Liver (tissue), 9 donors: ENCODE data around the gene ZBTB38. TPM values are rescaled to one million over a fixed set of nuclear protein-coding genes. Genes with fewer than 3 reads are reported as not detected.

Source experiments
- DNase-seq: peaks from one replicate; pipeline ENCODE4 v3.0.0-alpha.2; 2017; ENCODE audit warnings: low spot score
- H3K27ac ChIP-seq, 2 donors: one replicate each; pipeline ENCODE4 v1.7.0; 2013; ENCODE audit warnings: inconsistent platforms in 2 of 2, low read length in 2 of 2, control low read depth in 1 of 2, low read depth in 1 of 2, mild to moderate bottlenecking in 1 of 2
- H3K27me3 ChIP-seq, 4 donors: one replicate each; pipeline versions ENCODE4 v1.6.1 to v1.7.0; 2013; ENCODE audit warnings: low read length in 3 of 4, inconsistent platforms in 1 of 4, mild to moderate bottlenecking in 1 of 4, moderate library complexity in 1 of 4; ENCODE audit not compliant: control insufficient read depth in 4 of 4, insufficient read depth in 4 of 4
- H3K36me3 ChIP-seq, 4 donors: one replicate each; pipeline versions ENCODE4 v1.6.1 to v1.7.0; 2013; ENCODE audit warnings: low read length in 3 of 4, mild to moderate bottlenecking in 3 of 4, low read depth in 1 of 4, moderate library complexity in 1 of 4; ENCODE audit not compliant: control insufficient read depth in 4 of 4, insufficient read depth in 3 of 4
- H3K4me1 ChIP-seq, 4 donors: one replicate each; pipeline versions ENCODE4 v1.6.1 to v1.7.0; 2013; ENCODE audit warnings: low read length in 3 of 4, mild to moderate bottlenecking in 3 of 4, moderate library complexity in 1 of 4; ENCODE audit not compliant: control insufficient read depth in 4 of 4, insufficient read depth in 4 of 4
- H3K4me3 ChIP-seq, 3 donors: one replicate each; pipeline versions ENCODE4 v1.6.1 to v1.7.0; 2013; ENCODE audit warnings: low read length in 3 of 3, control low read depth in 1 of 3, low read depth in 1 of 3, mild to moderate bottlenecking in 1 of 3
- H3K9ac ChIP-seq, 2 donors: one replicate each; pipeline ENCODE4 v1.7.0; 2013; ENCODE audit warnings: low read length in 2 of 2, mild to moderate bottlenecking in 2 of 2, moderate library complexity in 2 of 2, control low read depth in 1 of 2, low read depth in 1 of 2
- H3K9me3 ChIP-seq, 4 donors: one replicate each; pipeline versions ENCODE4 v1.6.1 to v1.7.0; 2013; ENCODE audit warnings: low read length in 3 of 4; ENCODE audit not compliant: control insufficient read depth in 4 of 4
- EGR1 ChIP-seq, 2 donors: IDR thresholded peaks; 2 replicates each; pipeline ENCODE4 v1.6.1; 2016 to 2018; ENCODE audit warnings: antibody characterized with exemption in 2 of 2, low read depth in 2 of 2
- FOXA1 ChIP-seq: IDR thresholded peaks from 2 replicates; pipeline ENCODE4 v1.6.1; 2016; ENCODE audit warnings: antibody characterized with exemption
- FOXA2 ChIP-seq: IDR thresholded peaks from 2 replicates; pipeline ENCODE4 v1.6.1; 2016; ENCODE audit warnings: antibody characterized with exemption
- GABPA ChIP-seq, 2 donors: IDR thresholded peaks in 1 of 2; conservative IDR thresholded peaks in 1 of 2; 2 replicates each; pipeline ENCODE4 v1.6.1; 2016; ENCODE audit warnings: antibody characterized with exemption in 2 of 2, mild to moderate bottlenecking in 1 of 2, moderate library complexity in 1 of 2
- HNF4A ChIP-seq, 2 donors: conservative IDR thresholded peaks; 2 replicates each; pipeline ENCODE4 v1.6.1; 2016; ENCODE audit warnings: antibody characterized with exemption in 2 of 2, mild to moderate bottlenecking in 2 of 2
- HNF4G ChIP-seq: IDR thresholded peaks from 2 replicates; pipeline ENCODE4 v1.6.1; 2016; ENCODE audit warnings: antibody characterized with exemption
- JUND ChIP-seq, 2 donors: IDR thresholded peaks; 2 replicates each; pipeline ENCODE4 v1.6.1; 2016; ENCODE audit warnings: antibody characterized with exemption in 2 of 2
- NR2F2 ChIP-seq: IDR thresholded peaks from 2 replicates; pipeline ENCODE4 v1.6.1; 2016; ENCODE audit warnings: antibody characterized with exemption
- RAD21 ChIP-seq, 2 donors: IDR thresholded peaks; 2 replicates each; pipeline ENCODE4 v1.6.1; 2016; ENCODE audit warnings: antibody characterized with exemption in 2 of 2, mild to moderate bottlenecking in 2 of 2
- RXRA ChIP-seq, 2 donors: IDR thresholded peaks; 2 replicates each; pipeline ENCODE4 v1.6.1; 2017 to 2018; ENCODE audit warnings: antibody characterized with exemption in 2 of 2, mild to moderate bottlenecking in 1 of 2
- TAF1 ChIP-seq: conservative IDR thresholded peaks from 2 replicates; pipeline ENCODE4 v1.6.1; 2016; ENCODE audit warnings: antibody characterized with exemption, mild to moderate bottlenecking
- YY1 ChIP-seq: IDR thresholded peaks from 2 replicates; pipeline ENCODE4 v1.6.1; 2016; ENCODE audit warnings: antibody characterized with exemption, mild to moderate bottlenecking
- WGBS: extraction: QIAGEN DNeasy Blood & Tissue Kit; methylation state at CpG from one replicate; pipeline ENCODE4 v1.1.7; 2013; 5-methylcytosine and 5-hydroxymethylcytosine counted together
- polyA plus RNA-seq, 2 donors: library from polyadenylated mRNA; stranded (reverse) in 1 of 2; unstranded in 1 of 2; fragments of 200-250 nt in 1 of 2; fragments of >200 nt in 1 of 2; fragmentation: Nextera tagmentation in 1 of 2; extraction: Ambion mirVana in 1 of 2; gene quantifications; one replicate each; pipeline versions ENCODE4 v1.2.1 to v1.2.3, GENCODE V29; 2013 to 2015
- total RNA-seq, 2 donors: library from RNA; depleted of rRNA; stranded (reverse); fragments of >200 nt; gene quantifications; one replicate each; pipeline ENCODE4 v1.2.3, GENCODE V29; 2014
- TF ChIP-seq, protein P1 (sequence below): IDR thresholded peaks from 2 replicates; pipeline ENCODE4 v1.6.1; 2016; ENCODE audit warnings: antibody characterized with exemption
- TF ChIP-seq, protein P2 (sequence below): IDR thresholded peaks from 2 replicates; pipeline ENCODE4 v1.6.1; 2016; ENCODE audit warnings: antibody characterized with exemption
- TF ChIP-seq, protein P3 (sequence below): fragments of 150-350 bp; IDR thresholded peaks from 2 replicates; pipeline ENCODE4 v1.5.1; 2017; ENCODE audit warnings: improper control_type of control experiment, low read depth, low read length; ENCODE audit not compliant: missing input control
- TF ChIP-seq, protein P4 (sequence below): IDR thresholded peaks from 2 replicates; pipeline ENCODE4 v1.6.1; 2016; ENCODE audit warnings: antibody characterized with exemption, mild to moderate bottlenecking
- TF ChIP-seq, protein P5 (sequence below): IDR thresholded peaks from 2 replicates; pipeline ENCODE4 v1.6.1; 2016; ENCODE audit warnings: antibody characterized with exemption
- donor health status: healthy.
- donor health status: healthy.
- donor health status: healthy.
- donor health status: healthy.
- donor health status: healthy.

Gene ZBTB38
- total and polyA plus RNA-seq, 4 donors = 9.5 to 57.3 (median 19.5) TPM

DNA sequence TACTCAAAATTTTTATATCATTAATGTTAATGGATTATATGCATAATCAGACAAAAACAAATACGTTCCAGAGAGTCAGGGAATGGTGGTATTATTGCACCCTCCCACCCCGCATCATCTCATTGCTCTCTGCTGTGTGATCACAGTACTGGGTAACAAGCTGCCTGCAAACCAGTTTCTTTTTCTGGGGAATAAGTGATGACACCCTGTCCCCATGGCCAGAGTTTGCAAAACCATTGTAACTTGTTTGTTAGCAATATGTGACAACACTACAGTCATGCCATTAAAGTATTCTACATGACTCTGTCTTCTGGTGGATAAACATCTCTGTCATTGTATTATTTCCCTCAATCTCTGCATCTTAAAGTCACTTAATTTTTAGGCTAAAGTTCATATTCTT lies 39.5 kb downstream of the ZBTB38 start:
- Histone ChIP-seq H3K27me3 (no peaks in the 10 kb centered on the region), H3K9me3 (no peaks in the 10 kb centered on the region), H3K9ac (no peak overlapping the region), H3K4me3 (no peak overlapping the region), H3K4me1 (peaks cover 12 to 30% (median 21%) of the 10 kb centered on the region in 4 donors), H3K36me3 (peaks cover 0 to 13% (median 3%) of the 10 kb centered on the region in 4 donors), H3K27ac (peak overlapping the region; percentile 20 to 27)
- TF ChIP-seq, protein P1, sequence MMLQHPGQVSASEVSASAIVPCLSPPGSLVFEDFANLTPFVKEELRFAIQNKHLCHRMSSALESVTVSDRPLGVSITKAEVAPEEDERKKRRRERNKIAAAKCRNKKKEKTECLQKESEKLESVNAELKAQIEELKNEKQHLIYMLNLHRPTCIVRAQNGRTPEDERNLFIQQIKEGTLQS = no peak
- TF ChIP-seq, protein P2, sequence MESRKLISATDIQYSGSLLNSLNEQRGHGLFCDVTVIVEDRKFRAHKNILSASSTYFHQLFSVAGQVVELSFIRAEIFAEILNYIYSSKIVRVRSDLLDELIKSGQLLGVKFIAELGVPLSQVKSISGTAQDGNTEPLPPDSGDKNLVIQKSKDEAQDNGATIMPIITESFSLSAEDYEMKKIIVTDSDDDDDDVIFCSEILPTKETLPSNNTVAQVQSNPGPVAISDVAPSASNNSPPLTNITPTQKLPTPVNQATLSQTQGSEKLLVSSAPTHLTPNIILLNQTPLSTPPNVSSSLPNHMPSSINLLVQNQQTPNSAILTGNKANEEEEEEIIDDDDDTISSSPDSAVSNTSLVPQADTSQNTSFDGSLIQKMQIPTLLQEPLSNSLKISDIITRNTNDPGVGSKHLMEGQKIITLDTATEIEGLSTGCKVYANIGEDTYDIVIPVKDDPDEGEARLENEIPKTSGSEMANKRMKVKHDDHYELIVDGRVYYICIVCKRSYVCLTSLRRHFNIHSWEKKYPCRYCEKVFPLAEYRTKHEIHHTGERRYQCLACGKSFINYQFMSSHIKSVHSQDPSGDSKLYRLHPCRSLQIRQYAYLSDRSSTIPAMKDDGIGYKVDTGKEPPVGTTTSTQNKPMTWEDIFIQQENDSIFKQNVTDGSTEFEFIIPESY = no peak
- no peak for TF ChIP-seq RXRA (IDR thresholded peaks at IDR 0.05)
- no peak for TF ChIP-seq HNF4A (conservative IDR thresholded peaks at IDR 0.05)
- no peak for TF ChIP-seq GABPA (IDR thresholded peaks at IDR 0.05 in 1 of 2, conservative IDR thresholded peaks at IDR 0.05 in 1 of 2)
- DNase-seq = no peak
- 89% methylated on average over 2 of the region's 2 CpGs for WGBS

DNA sequence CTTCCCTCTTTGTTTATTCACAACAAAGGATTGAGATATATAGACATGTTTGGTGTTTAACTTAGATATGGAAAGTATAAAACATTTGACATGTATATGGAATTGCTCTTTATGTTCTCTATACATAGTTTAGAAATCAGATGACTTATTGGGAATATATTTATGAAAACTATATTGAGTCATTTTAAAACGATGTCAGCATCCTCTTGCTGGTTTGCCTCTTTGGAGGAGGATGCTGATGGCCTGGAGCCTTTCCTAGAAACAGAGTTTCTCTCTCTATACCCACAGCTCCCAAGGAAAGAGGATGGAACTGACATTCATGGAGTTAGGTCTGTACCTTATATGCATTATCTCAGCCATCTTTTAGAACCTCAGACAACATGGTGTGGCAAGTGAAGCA lies 40.3 kb downstream of the ZBTB38 start:
- H3K4me3 ChIP-seq = no peak overlapping the region
- TF ChIP-seq NR2F2 = no peak
- TF ChIP-seq, protein P2 = no peak
- TF ChIP-seq RAD21 (IDR thresholded peaks at IDR 0.05) = no peak
- no peak for TF ChIP-seq FOXA2
- no peak for TF ChIP-seq GABPA (IDR thresholded peaks at IDR 0.05 in 1 of 2, conservative IDR thresholded peaks at IDR 0.05 in 1 of 2)
- no peak for TF ChIP-seq HNF4A (conservative IDR thresholded peaks at IDR 0.05)
- TF ChIP-seq, protein P3, sequence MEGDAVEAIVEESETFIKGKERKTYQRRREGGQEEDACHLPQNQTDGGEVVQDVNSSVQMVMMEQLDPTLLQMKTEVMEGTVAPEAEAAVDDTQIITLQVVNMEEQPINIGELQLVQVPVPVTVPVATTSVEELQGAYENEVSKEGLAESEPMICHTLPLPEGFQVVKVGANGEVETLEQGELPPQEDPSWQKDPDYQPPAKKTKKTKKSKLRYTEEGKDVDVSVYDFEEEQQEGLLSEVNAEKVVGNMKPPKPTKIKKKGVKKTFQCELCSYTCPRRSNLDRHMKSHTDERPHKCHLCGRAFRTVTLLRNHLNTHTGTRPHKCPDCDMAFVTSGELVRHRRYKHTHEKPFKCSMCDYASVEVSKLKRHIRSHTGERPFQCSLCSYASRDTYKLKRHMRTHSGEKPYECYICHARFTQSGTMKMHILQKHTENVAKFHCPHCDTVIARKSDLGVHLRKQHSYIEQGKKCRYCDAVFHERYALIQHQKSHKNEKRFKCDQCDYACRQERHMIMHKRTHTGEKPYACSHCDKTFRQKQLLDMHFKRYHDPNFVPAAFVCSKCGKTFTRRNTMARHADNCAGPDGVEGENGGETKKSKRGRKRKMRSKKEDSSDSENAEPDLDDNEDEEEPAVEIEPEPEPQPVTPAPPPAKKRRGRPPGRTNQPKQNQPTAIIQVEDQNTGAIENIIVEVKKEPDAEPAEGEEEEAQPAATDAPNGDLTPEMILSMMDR = no peak
- no peak for TF ChIP-seq YY1
- TF ChIP-seq RXRA (IDR thresholded peaks at IDR 0.05) = no peak
- no peak for TF ChIP-seq HNF4G
- TF ChIP-seq EGR1 (IDR thresholded peaks at IDR 0.05; ENCODE audit: low read depth in 2 of 2) = no peak
- TF ChIP-seq, protein P4, sequence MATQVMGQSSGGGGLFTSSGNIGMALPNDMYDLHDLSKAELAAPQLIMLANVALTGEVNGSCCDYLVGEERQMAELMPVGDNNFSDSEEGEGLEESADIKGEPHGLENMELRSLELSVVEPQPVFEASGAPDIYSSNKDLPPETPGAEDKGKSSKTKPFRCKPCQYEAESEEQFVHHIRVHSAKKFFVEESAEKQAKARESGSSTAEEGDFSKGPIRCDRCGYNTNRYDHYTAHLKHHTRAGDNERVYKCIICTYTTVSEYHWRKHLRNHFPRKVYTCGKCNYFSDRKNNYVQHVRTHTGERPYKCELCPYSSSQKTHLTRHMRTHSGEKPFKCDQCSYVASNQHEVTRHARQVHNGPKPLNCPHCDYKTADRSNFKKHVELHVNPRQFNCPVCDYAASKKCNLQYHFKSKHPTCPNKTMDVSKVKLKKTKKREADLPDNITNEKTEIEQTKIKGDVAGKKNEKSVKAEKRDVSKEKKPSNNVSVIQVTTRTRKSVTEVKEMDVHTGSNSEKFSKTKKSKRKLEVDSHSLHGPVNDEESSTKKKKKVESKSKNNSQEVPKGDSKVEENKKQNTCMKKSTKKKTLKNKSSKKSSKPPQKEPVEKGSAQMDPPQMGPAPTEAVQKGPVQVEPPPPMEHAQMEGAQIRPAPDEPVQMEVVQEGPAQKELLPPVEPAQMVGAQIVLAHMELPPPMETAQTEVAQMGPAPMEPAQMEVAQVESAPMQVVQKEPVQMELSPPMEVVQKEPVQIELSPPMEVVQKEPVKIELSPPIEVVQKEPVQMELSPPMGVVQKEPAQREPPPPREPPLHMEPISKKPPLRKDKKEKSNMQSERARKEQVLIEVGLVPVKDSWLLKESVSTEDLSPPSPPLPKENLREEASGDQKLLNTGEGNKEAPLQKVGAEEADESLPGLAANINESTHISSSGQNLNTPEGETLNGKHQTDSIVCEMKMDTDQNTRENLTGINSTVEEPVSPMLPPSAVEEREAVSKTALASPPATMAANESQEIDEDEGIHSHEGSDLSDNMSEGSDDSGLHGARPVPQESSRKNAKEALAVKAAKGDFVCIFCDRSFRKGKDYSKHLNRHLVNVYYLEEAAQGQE = no peak
- TF ChIP-seq, protein P5, sequence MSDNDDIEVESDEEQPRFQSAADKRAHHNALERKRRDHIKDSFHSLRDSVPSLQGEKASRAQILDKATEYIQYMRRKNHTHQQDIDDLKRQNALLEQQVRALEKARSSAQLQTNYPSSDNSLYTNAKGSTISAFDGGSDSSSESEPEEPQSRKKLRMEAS = no peak
- no peak for TF ChIP-seq FOXA1
- no peak for TF ChIP-seq JUND (IDR thresholded peaks at IDR 0.05)
- TF ChIP-seq TAF1 = no peak
- DNase-seq = no peak
- H3K9ac ChIP-seq = no peak overlapping the region
- no peaks in the 10 kb centered on the region for H3K27me3 ChIP-seq
- H3K4me1 ChIP-seq = peaks cover 10 to 35% (median 18%) of the 10 kb centered on the region in 4 donors
- no peaks in the 10 kb centered on the region for H3K9me3 ChIP-seq
- 83% methylated on average over 1 of the region's 1 CpG for WGBS
- H3K27ac ChIP-seq = no peak overlapping the region
- H3K36me3 ChIP-seq = peaks cover 0 to 13% (median 3%) of the 10 kb centered on the region in 4 donors
